GM12878 (cell line): ENCODE measurements around the gene HVCN1. TPM values are rescaled to one million over a fixed set of nuclear protein-coding genes. Genes with fewer than 3 reads are reported as not detected.

Source experiments
- ATAC-seq: fragments of 200-7000 bp; cut with Tn5 transposase; 3 replicates; pipeline ENCODE4 v1.9.1; 2020; ENCODE audit warnings: mild to moderate bottlenecking, moderate library complexity
- Bru-seq: library from RNA; stranded (reverse); fragments of 400-500 nt; gene quantifications from one replicate; lab custom pipeline; 2021; lab: Mats Ljungman, UMichigan
- BruChase-seq, 2 experiments: library from RNA; stranded (reverse); fragments of 400-500 nt; gene quantifications; one replicate each; lab custom pipeline; 2021; lab: Mats Ljungman, UMichigan
- BruUV-seq: library from RNA; stranded (reverse); fragments of 400-500 nt; replicated peaks from 2 replicates; lab custom pipeline; 2021; lab: Mats Ljungman, UMichigan
- CTCF ChIA-PET: fragments of 300-600 bp; sonication (Branson Sonifier 250); formaldehyde crosslinking; extraction: SDS; loops from one replicate; lab custom pipeline; 2021; ENCODE audit warnings: inconsistent platforms; lab: Yijun Ruan, JAX
- POLR2A ChIA-PET: fragments of 350-600 bp; formaldehyde crosslinking; extraction: SDS; loops from one replicate; lab custom pipeline; 2021; ENCODE audit warnings: inconsistent platforms; lab: Charles Lee
- RAD21 ChIA-PET: fragments of 300-600 bp; sonication (Branson Sonifier 250); formaldehyde crosslinking; loops from one replicate; lab custom pipeline; 2023; ENCODE audit warnings: antibody characterized with exemption; ENCODE audit not compliant: unreplicated experiment; lab: Charles Lee
- SMC1A ChIA-PET: fragments of 300-600 bp; sonication (Branson Sonifier 250); formaldehyde crosslinking; loops from one replicate; lab custom pipeline; 2023; ENCODE audit not compliant: unreplicated experiment, uncharacterized antibody; lab: Charles Lee
- DNase-seq: peaks from one replicate; pipeline ENCODE4 v3.0.0-alpha.2; 2011; ENCODE audit warnings: low read depth, low spot score
- FAIRE-seq: peaks from 3 replicates; lab custom pipeline; 2011; peaks lifted over from hg19 to GRCh38; lab: Jason Lieb, UNC
- H2AFZ ChIP-seq: 2 replicates; pipeline ENCODE4 v1.6.0; 2011; ENCODE audit warnings: low read depth, low read length, control low read depth; ENCODE audit not compliant: control insufficient read depth
- H3K27ac ChIP-seq: 2 replicates; pipeline ENCODE4 v1.5.1; 2011; ENCODE audit warnings: control low read depth; ENCODE audit not compliant: control insufficient read depth, insufficient read depth
- H3K27me3 ChIP-seq, 2 experiments: replicated peaks in 1 of 2; 2 replicates each; pipeline versions ENCODE4 v1.6.0 to v1.6.1; 2011; ENCODE audit warnings: low read length in 1 of 2; ENCODE audit not compliant: control insufficient read depth in 2 of 2, insufficient read depth in 2 of 2
- H3K36me3 ChIP-seq, 2 experiments: 2 replicates each; pipeline ENCODE4 v1.5.1; 2011; ENCODE audit warnings: low read length in 1 of 2; ENCODE audit not compliant: control insufficient read depth in 2 of 2, insufficient read depth in 2 of 2
- H3K4me1 ChIP-seq: 2 replicates; pipeline ENCODE4 v1.6.1; 2011; ENCODE audit warnings: mild to moderate bottlenecking, low read length, moderate library complexity, mixed read lengths; ENCODE audit not compliant: control insufficient read depth, insufficient read depth
- H3K4me2 ChIP-seq: 2 replicates; pipeline ENCODE4 v1.6.0; 2011; ENCODE audit warnings: control low read depth; ENCODE audit not compliant: control insufficient read depth, insufficient read depth
- H3K4me3 ChIP-seq: fragments of 200-600 bp; sonication (generic); 2 replicates; pipeline ENCODE4 v1.5.1; 2016
- H3K79me2 ChIP-seq: 2 replicates; pipeline ENCODE4 v1.6.0; 2011; ENCODE audit warnings: low read length; ENCODE audit not compliant: control insufficient read depth, insufficient read depth
- H3K9ac ChIP-seq: 2 replicates; pipeline ENCODE4 v1.8.0; 2011; ENCODE audit warnings: low read length, control low read depth, mixed read lengths; ENCODE audit not compliant: control insufficient read depth, insufficient read depth
- H3K9me3 ChIP-seq: replicated peaks from 3 replicates; pipeline ENCODE4 v1.5.1; 2011; ENCODE audit warnings: mild to moderate bottlenecking, low read length; ENCODE audit not compliant: control insufficient read depth, insufficient read depth
- H4K20me1 ChIP-seq: 2 replicates; pipeline ENCODE4 v1.6.0; 2011; ENCODE audit not compliant: control insufficient read depth, insufficient read depth
- BACH1 ChIP-seq: fragments of 450-650 bp; IDR thresholded peaks from 2 replicates; pipeline ENCODE4 v1.6.1; 2017; ENCODE audit warnings: mild to moderate bottlenecking, borderline replicate concordance
- EGR1 ChIP-seq, 2 experiments: IDR thresholded peaks; 1 replicate in 1 of 2; 2 replicates in 1 of 2; pipeline ENCODE4 v1.6.1; 2011 to 2012; ENCODE audit warnings: low read depth in 2 of 2, low read length in 2 of 2, borderline replicate concordance in 1 of 2, mild to moderate bottlenecking in 1 of 2, moderate library complexity in 1 of 2
- LARP7 ChIP-seq: fragments of 450-650 bp; IDR thresholded peaks from 2 replicates; pipeline ENCODE4 v1.6.1; 2017; ENCODE audit warnings: mild to moderate bottlenecking
- POLR2A ChIP-seq: IDR thresholded peaks from 2 replicates; pipeline ENCODE4 v1.6.1; 2011; ENCODE audit warnings: low read depth, mild to moderate bottlenecking, low read length
- POLR2AphosphoS2 ChIP-seq: IDR thresholded peaks from 2 replicates; pipeline ENCODE4 v1.6.1; 2011; ENCODE audit warnings: low read depth, mild to moderate bottlenecking, low read length, improper control_type of control experiment, moderate library complexity
- SIN3A ChIP-seq: IDR thresholded peaks from 2 replicates; pipeline ENCODE4 v1.6.1; 2012; ENCODE audit warnings: low read depth, low read length, improper control_type of control experiment
- SMAD5 ChIP-seq: IDR thresholded peaks from 2 replicates; pipeline ENCODE4 v1.6.1; 2016; ENCODE audit warnings: antibody characterized with exemption, low read depth
- TAF1 ChIP-seq: IDR thresholded peaks from 2 replicates; pipeline ENCODE4 v1.6.1; 2011; ENCODE audit warnings: mild to moderate bottlenecking, low read depth, low read length, borderline replicate concordance
- WGBS: methylation state at CpG from one replicate; pipeline ENCODE4 v1.1.6; 2016; ENCODE audit warnings: low lambda C conversion rate; ENCODE audit not compliant: insufficient replicate concordance, insufficient coverage; ENCODE audit errors: missing lambda C conversion rate; 5-methylcytosine and 5-hydroxymethylcytosine counted together
- in situ Hi-C: fragments of 300-500 bp; cut with MboI; formaldehyde crosslinking; loops from 9 replicates; pipeline ENCODE4 v1.14.3; 2018; ENCODE audit warnings: mixed read lengths
- intact Hi-C: fragments of 100-400 bp; cut with micrococcal nuclease; formaldehyde crosslinking; loops from one replicate; pipeline ENCODE4 v1.14.2; 2022; ENCODE audit not compliant: unreplicated experiment
- long read RNA-seq, 2 experiments: library from polyadenylated mRNA; unstranded; transcript quantifications; one replicate each; pipeline ENCODE4 v2.0.0, GENCODE V29; 2019 to 2020
- polyA minus RNA-seq, 3 experiments: library from RNA; depleted of rRNA, polyadenylated mRNA; stranded (reverse); fragments of >200 nt; gene quantifications; 2 replicates each; pipeline ENCODE4 v1.2.3, GENCODE V29; 2011
- polyA plus RNA-seq, 11 experiments: library from polyadenylated mRNA; depleted of rRNA in 4 of 11; unstranded in 6 of 11; stranded (reverse) in 5 of 11; fragments of >200 nt; fragmentation: Nextera tagmentation in 4 of 11; fragmentation: Illumina TruSeq in 1 of 11; extraction: Ambion mirVana in 4 of 11; extraction: Trizol in 1 of 11; gene quantifications; 1 replicate in 1 of 11; 2 replicates in 10 of 11; pipeline versions ENCODE4 v1.2.1 to v1.2.3, GENCODE V29; 2011 to 2016; ENCODE audit warnings: inconsistent platforms in 2 of 11, missing spikeins in 2 of 11, low read depth in 1 of 11
- total RNA-seq, 4 experiments: library from RNA; depleted of rRNA in 3 of 4; stranded (reverse); fragments of >200 nt in 3 of 4; fragmentation: Illumina TruSeq in 1 of 4; extraction: Trizol in 1 of 4; gene quantifications; 2 replicates each; pipeline versions ENCODE4 v1.2.1 to v1.2.3, GENCODE V29; 2013 to 2021

Gene HVCN1
- total RNA-seq (2013; cell fraction: nucleolus; rRNA removed) = 114 and 137 TPM in 2 replicates
- 112 and 132 TPM in 2 replicates for total RNA-seq (2014; rRNA removed)
- 93.9 and 94.4 TPM in 2 replicates for total RNA-seq (2014; rRNA removed; fragmentation: Illumina TruSeq; extraction: Trizol)
- total RNA-seq (2021) = 82.5 and 87.1 TPM in 2 replicates
- 67.2 TPM for polyA plus RNA-seq (2011; ENCODE audit: low read depth)
- polyA plus RNA-seq (2011; rRNA removed) = 123 and 181 TPM in 2 replicates
- 130 and 168 TPM in 2 replicates for polyA plus RNA-seq (2011; cell fraction: cytosol; rRNA removed)
- 91.0 and 91.5 TPM in 2 replicates for polyA plus RNA-seq (2011; cell fraction: nucleus; rRNA removed)
- polyA plus RNA-seq (2012) = 108 and 110 TPM in 2 replicates
- polyA plus RNA-seq (2014; fragmentation: Illumina TruSeq; extraction: Trizol) = 130 and 134 TPM in 2 replicates
- polyA plus RNA-seq (2014; fragmentation: Nextera tagmentation; extraction: Ambion mirVana) = 10 to 100 TPM; 27.8 to 38.9 TPM
- 77.4 and 85.4 TPM in 2 replicates for polyA plus RNA-seq (2014; rRNA removed)
- 100 to 1,000 TPM; 125 to 126 TPM for polyA plus RNA-seq (2016; fragmentation: Nextera tagmentation; extraction: Ambion mirVana)
- polyA minus RNA-seq (2011; rRNA and poly(A)+ RNA removed) = 95.5 and 100 TPM in 2 replicates
- polyA minus RNA-seq (2011; cell fraction: cytosol; rRNA and poly(A)+ RNA removed) = 37.6 and 43.0 TPM in 2 replicates
- 23.3 and 41.7 TPM in 2 replicates for polyA minus RNA-seq (2011; cell fraction: nucleus; rRNA and poly(A)+ RNA removed)
- Bru-seq, nascent RNA = percentile 87 among the genes with signal in this experiment
- BruChase-seq, experiment 1, labeled RNA remaining after a 6-hour chase = percentile 88 among the genes with signal in this experiment
- BruChase-seq, experiment 2, labeled RNA remaining after a 2-hour chase = percentile 81 among the genes with signal in this experiment
- long read RNA-seq, experiment 1, transcript HVCN1-201 (8 exons, 1,634 nt) = major isoform, 33 of 95 reads
- long read RNA-seq, experiment 1, partial matches to known transcripts = 23 of 95 reads
- long read RNA-seq, experiment 1, other reads (novel, unspliced or antisense) = 37 of 95 reads
- long read RNA-seq, experiment 2, transcript HVCN1-201 (8 exons, 1,634 nt) = major isoform, 114 of 225 reads
- long read RNA-seq, experiment 2, partial matches to known transcripts = 25 of 225 reads
- long read RNA-seq, experiment 2, other reads (novel, unspliced or antisense) = 84 of 225 reads

GRCh38 chr12:110688446-110689280 lies at the start of gene HVCN1:
Gene HVCN1, minus strand, starts transcription at chr12:110689115. Its CDS starts 5,870 bp downstream, at chr12:110683245.
- ChIA-PET RAD21 (interaction anchor here (1.0 to 3.8 kb wide), 9 partner anchors 9 to 109 kb away, joined by 3 to 27 read pairs (median 4); no protein-coding TSS in a partner anchor), CTCF (interaction anchor here (1.3 to 2.3 kb wide), 3 partner anchors 69 to 86 kb away, joined by 3 to 11 read pairs (median 5); no protein-coding TSS in a partner anchor), SMC1A (interaction anchor here (0.9 to 3.8 kb wide), 6 partner anchors 11 to 61 kb away, joined by 3 to 52 read pairs (median 4); no protein-coding TSS in a partner anchor), POLR2A (interaction anchor here (0.6 to 5.1 kb wide), 10 partner anchors 11 to 202 kb away, joined by 3 to 80 read pairs (median 4); no protein-coding TSS in a partner anchor)
- peak within 1 kb of the TSS; percentile 90 for H3K4me3 ChIP-seq
- H3K4me1 ChIP-seq = peaks cover 34% of the 10 kb centered on the region
- no peaks in the 10 kb centered on the region for H3K27me3 ChIP-seq
- no peaks in the 10 kb centered on the region; the same call in 2 of the 3 replicates for H3K9me3 ChIP-seq
- FAIRE-seq = no peak
- BruUV-seq = no TSS peak
- H3K9ac ChIP-seq = peak within 1 kb of the TSS; percentile 79
- peak within 1 kb of the TSS; percentile 92 for H3K4me2 ChIP-seq
- no peak for DNase-seq
- H2AFZ ChIP-seq = peak within 1 kb of the TSS; percentile 81
- in situ Hi-C loops = no loop called here
- TF ChIP-seq BACH1 (peak; percentile 34; the same call in 1 of the 2 replicates), TAF1 (peak; percentile 41; the same call in 1 of the 2 replicates), EGR1 (IDR thresholded peaks at IDR 0.05; ENCODE audit: borderline replicate concordance in 1 of 2, low read depth in 2 of 2, low read length in 2 of 2) (peak in 1 of 2 experiments; percentile 47; a peak in 1 of 3 replicates), LARP7 (peak; percentile 52; the same call in 1 of the 2 replicates), POLR2A (peak; percentile 58), SIN3A (no peak), POLR2AphosphoS2 (0 out of 2 replicates have a peak, but pooled peaks have one; percentile 11), SMAD5 (no peak)
- no peaks in the 10 kb centered on the region for H4K20me1 ChIP-seq
- 1% methylated on average over 25 of the region's 64 CpGs for WGBS
- peaks cover 2 to 10% of the 10 kb centered on the region in 2 experiments; a peak in 1 of 4 replicates for H3K36me3 ChIP-seq
- H3K27ac ChIP-seq = peak within 1 kb of the TSS; percentile 85
- H3K79me2 ChIP-seq = peaks cover 52% of the 10 kb centered on the region
- ATAC-seq = peak; percentile 74
- intact Hi-C loops = loop anchor here (2.0 kb wide), 1 partner anchor 18 kb away; no protein-coding TSS in a partner anchor
